ENCODE measurements around the gene CDHR4.

DNA sequence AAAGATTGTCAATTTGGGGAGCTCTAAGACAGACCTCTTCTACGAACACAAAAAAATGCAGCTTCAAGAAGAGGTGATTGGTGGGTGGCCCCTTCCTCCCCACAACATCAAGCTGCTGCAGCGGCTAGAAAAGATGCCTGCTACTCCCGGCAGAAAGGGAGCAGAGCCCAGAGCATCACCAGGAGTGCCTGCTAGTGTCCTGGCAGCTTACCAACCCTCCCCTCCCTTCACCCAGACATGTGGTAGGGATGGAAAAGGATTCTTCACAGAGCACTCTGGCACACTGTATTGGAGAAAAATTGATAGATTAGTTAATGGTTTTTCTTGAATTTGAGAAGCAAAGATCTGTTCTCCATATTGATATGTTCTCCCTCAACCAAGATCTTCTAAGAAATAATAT is 24.1 kb downstream of the CDHR4 start:
- TF ChIP-seq, protein P1, sequence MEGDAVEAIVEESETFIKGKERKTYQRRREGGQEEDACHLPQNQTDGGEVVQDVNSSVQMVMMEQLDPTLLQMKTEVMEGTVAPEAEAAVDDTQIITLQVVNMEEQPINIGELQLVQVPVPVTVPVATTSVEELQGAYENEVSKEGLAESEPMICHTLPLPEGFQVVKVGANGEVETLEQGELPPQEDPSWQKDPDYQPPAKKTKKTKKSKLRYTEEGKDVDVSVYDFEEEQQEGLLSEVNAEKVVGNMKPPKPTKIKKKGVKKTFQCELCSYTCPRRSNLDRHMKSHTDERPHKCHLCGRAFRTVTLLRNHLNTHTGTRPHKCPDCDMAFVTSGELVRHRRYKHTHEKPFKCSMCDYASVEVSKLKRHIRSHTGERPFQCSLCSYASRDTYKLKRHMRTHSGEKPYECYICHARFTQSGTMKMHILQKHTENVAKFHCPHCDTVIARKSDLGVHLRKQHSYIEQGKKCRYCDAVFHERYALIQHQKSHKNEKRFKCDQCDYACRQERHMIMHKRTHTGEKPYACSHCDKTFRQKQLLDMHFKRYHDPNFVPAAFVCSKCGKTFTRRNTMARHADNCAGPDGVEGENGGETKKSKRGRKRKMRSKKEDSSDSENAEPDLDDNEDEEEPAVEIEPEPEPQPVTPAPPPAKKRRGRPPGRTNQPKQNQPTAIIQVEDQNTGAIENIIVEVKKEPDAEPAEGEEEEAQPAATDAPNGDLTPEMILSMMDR (IDR thresholded peaks at IDR 0.05) = no peak
- no peak for TF ChIP-seq POLR2A (IDR thresholded peaks at IDR 0.05)
